Karpas-422 (cell line): ENCODE results near the gene KMT2A. TPM values are rescaled to one million over a fixed set of nuclear protein-coding genes. Genes with fewer than 3 reads are reported as not detected.

Experiments used
- DNase-seq: peaks from one replicate; pipeline ENCODE4 v3.0.0-alpha.2; 2015
- H2AFZ ChIP-seq: fragments of 200-600 bp; sonication (generic); 2 replicates; pipeline ENCODE4 v1.6.1; 2014; ENCODE audit warnings: antibody characterized with exemption, low read length, mixed read lengths
- H3K27ac ChIP-seq: fragments of 200-600 bp; sonication (generic); 2 replicates; pipeline ENCODE4 v1.5.1; 2014; ENCODE audit warnings: mild to moderate bottlenecking, low read length, moderate library complexity
- H3K27me3 ChIP-seq: fragments of 200-600 bp; sonication (generic); 2 replicates; pipeline ENCODE4 v1.6.1; 2014; ENCODE audit warnings: low read length, mixed read lengths
- H3K36me3 ChIP-seq: fragments of 200-600 bp; sonication (generic); 2 replicates; pipeline ENCODE4 v1.6.1; 2014; ENCODE audit warnings: low read length, mixed read lengths; ENCODE audit not compliant: insufficient read depth
- H3K4me1 ChIP-seq: fragments of 200-600 bp; sonication (generic); 2 replicates; pipeline ENCODE4 v1.6.1; 2014; ENCODE audit warnings: mild to moderate bottlenecking, low read length, mixed read lengths
- H3K4me2 ChIP-seq: fragments of 200-600 bp; sonication (generic); 2 replicates; pipeline ENCODE4 v1.6.1; 2014; ENCODE audit warnings: low read length, low read depth, mild to moderate bottlenecking; ENCODE audit not compliant: poor library complexity, severe bottlenecking
- H3K4me3 ChIP-seq: fragments of 200-600 bp; sonication (generic); 2 replicates; pipeline ENCODE4 v1.5.1; 2014; ENCODE audit warnings: mild to moderate bottlenecking, antibody characterized with exemption, low read length, mixed read lengths
- H3K79me2 ChIP-seq: fragments of 200-600 bp; sonication (generic); 2 replicates; pipeline ENCODE4 v1.6.1; 2014; ENCODE audit warnings: mild to moderate bottlenecking, low read length, mixed read lengths
- H3K9ac ChIP-seq: fragments of 200-600 bp; sonication (generic); 2 replicates; pipeline ENCODE4 v1.6.0; 2014; ENCODE audit warnings: low read length
- H3K9me2 ChIP-seq: fragments of 200-600 bp; sonication (generic), shearing (Covaris generic); replicated peaks from 2 replicates; pipeline ENCODE4 v1.6.0; 2014; ENCODE audit warnings: mild to moderate bottlenecking, low read length, moderate library complexity; ENCODE audit not compliant: insufficient read depth
- H3K9me3 ChIP-seq: fragments of 300-700, 200-600 bp; sonication (generic); 2 replicates; pipeline ENCODE4 v1.6.1; 2014; ENCODE audit warnings: low read length, mixed read lengths
- H4K20me1 ChIP-seq: fragments of 200-600 bp; sonication (generic); 2 replicates; pipeline ENCODE4 v1.6.1; 2014; ENCODE audit warnings: mild to moderate bottlenecking, antibody characterized with exemption, low read length, low read depth; ENCODE audit not compliant: insufficient read depth
- total RNA-seq: library from RNA; depleted of rRNA; stranded (reverse); fragments of >200 nt; shearing (Covaris generic); gene quantifications from 2 replicates; pipeline ENCODE4 v1.2.3, GENCODE V29; 2014; ENCODE audit warnings: low replicate concordance

KMT2A gene
- total RNA-seq, 1 experiment from 2014 or later, result 40.7 TPM

GRCh38 chr11:118437208-118438125 is 1.2 kb downstream of the KMT2A start:
- Histone ChIP-seq H3K4me1 (peaks cover 53% of the 10 kb centered on the region), H3K9me2 (no peaks in the 10 kb centered on the region), H3K9me3 (no peaks in the 10 kb centered on the region), H3K4me3 (peak overlapping the region; percentile 83), H3K27ac (peak overlapping the region; percentile 69), H3K9ac (peak overlapping the region; percentile 90), H4K20me1 (peaks cover 11% of the 10 kb centered on the region; the same call in 1 of the 2 replicates), H3K27me3 (no peaks in the 10 kb centered on the region), H3K79me2 (peaks cover 59% of the 10 kb centered on the region), H3K4me2 (peak overlapping the region; percentile 92), H2AFZ (no peak overlapping the region), H3K36me3 (peaks cover 9% of the 10 kb centered on the region; the same call in 1 of the 2 replicates)
- DNase-seq, result peak; percentile 56

GRCh38 chr11:118438314-118438931 is 2.1 kb downstream of the KMT2A start:
- Histone ChIP-seq H3K9ac (peak overlapping the region; percentile 90), H3K27me3 (no peaks in the 10 kb centered on the region), H3K36me3 (peaks cover 12% of the 10 kb centered on the region; the same call in 1 of the 2 replicates), H3K27ac (peak overlapping the region; percentile 50), H3K4me2 (peak overlapping the region; percentile 92), H3K9me2 (no peaks in the 10 kb centered on the region), H3K79me2 (peaks cover 69% of the 10 kb centered on the region), H3K9me3 (no peaks in the 10 kb centered on the region), H3K4me3 (peak overlapping the region; percentile 83), H4K20me1 (peaks cover 11% of the 10 kb centered on the region; the same call in 1 of the 2 replicates), H3K4me1 (peaks cover 53% of the 10 kb centered on the region), H2AFZ (no peak overlapping the region)
- DNase-seq, result peak; percentile 44

- DNase-seq, result no peak
- Histone ChIP-seq H3K27ac (no peak overlapping the region), H3K4me3 (0 out of 2 replicates have a peak overlapping the region, but pooled peaks have one; percentile 83), H3K9me2 (no peaks in the 10 kb centered on the region), H2AFZ (no peak overlapping the region), H3K4me1 (peaks cover 45% of the 10 kb centered on the region), H4K20me1 (peaks cover 11% of the 10 kb centered on the region; the same call in 1 of the 2 replicates), H3K4me2 (peak overlapping the region; percentile 92), H3K27me3 (no peaks in the 10 kb centered on the region), H3K79me2 (peaks cover 81% of the 10 kb centered on the region), H3K9ac (no peak overlapping the region), H3K36me3 (peaks cover 17% of the 10 kb centered on the region; the same call in 1 of the 2 replicates), H3K9me3 (no peaks in the 10 kb centered on the region)
Observed at GRCh38 chr11:118439646-118440045, 3.4 kb downstream of the KMT2A start.

GRCh38 chr11:118441770-118442275 is 5.5 kb downstream of the KMT2A start:
- peaks cover 41% of the 10 kb centered on the region for H3K4me1 ChIP-seq
- H3K9ac ChIP-seq, result no peak overlapping the region
- H3K36me3 ChIP-seq, result peaks cover 22% of the 10 kb centered on the region; the same call in 1 of the 2 replicates

DNA sequence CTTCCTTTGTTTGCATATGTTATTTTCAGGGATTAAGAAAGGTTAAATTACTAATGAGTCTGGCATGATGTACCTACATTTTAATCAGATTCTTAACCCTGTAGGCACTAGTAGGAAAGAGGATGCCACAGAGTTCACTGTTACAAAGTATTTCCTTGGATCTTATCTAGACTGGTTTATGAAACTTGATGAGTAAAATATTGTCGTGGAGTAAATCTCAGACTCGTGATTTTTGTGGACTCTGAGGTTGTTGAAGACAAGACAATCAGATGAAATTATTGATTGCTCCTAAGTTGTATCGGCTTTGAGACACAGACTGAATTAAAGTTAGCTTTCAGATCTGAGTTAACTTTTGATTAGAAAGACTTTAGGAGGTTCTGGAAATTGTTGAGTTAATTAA is 6.0 kb downstream of the KMT2A start:
- Histone ChIP-seq H3K4me3 (no peak overlapping the region), H3K9ac (no peak overlapping the region), H2AFZ (no peak overlapping the region), H3K27me3 (no peaks in the 10 kb centered on the region), H4K20me1 (peaks cover 11% of the 10 kb centered on the region; the same call in 1 of the 2 replicates), H3K79me2 (peaks cover 99% of the 10 kb centered on the region), H3K36me3 (peaks cover 22% of the 10 kb centered on the region; the same call in 1 of the 2 replicates), H3K9me3 (no peaks in the 10 kb centered on the region), H3K4me2 (no peak overlapping the region), H3K9me2 (no peaks in the 10 kb centered on the region), H3K27ac (no peak overlapping the region), H3K4me1 (peaks cover 41% of the 10 kb centered on the region)
- DNase-seq, result no peak

More at GRCh38 chr11:118441770-118442275, 5.5 kb downstream of the KMT2A start:
- Histone ChIP-seq H3K4me3 (no peak overlapping the region), H3K27ac (no peak overlapping the region), H2AFZ (no peak overlapping the region), H3K9me2 (no peaks in the 10 kb centered on the region), H3K9me3 (no peaks in the 10 kb centered on the region), H4K20me1 (peaks cover 11% of the 10 kb centered on the region; the same call in 1 of the 2 replicates), H3K27me3 (no peaks in the 10 kb centered on the region), H3K79me2 (peaks cover 99% of the 10 kb centered on the region), H3K4me2 (no peak overlapping the region)
- no peak for DNase-seq

DNA sequence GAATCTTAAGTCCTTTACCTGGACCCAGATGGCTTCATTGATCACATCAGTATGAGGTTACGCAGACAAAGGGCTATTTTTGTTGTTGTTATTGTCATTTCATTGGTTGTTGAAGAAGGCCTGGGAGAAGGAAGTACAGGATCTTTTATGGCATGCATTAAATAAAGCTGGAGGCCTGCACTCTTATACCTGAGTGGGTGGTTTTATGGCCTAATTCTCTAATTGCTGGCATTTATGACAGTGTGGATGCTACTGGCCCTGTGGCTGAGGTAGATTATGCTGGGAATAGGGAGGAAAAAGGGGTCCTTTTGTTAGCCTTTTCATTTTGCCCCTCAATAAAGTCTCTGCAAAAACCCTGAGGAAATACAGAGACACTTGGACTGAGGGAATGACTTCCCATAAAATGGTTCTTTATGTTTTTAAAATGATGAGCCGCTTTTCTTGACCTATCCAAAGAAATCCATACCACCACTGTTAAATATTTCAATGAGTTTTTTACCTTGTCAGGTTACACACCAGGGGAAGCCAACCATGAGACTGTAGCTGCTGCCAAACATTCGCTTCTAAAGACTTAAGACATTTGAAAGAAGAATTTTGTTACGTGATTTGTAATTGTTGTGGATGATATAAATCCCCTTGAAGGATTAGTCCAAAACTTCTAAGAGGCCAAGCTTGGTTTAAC is 6.8 kb downstream of the KMT2A start:
- H3K4me3 ChIP-seq, result no peak overlapping the region
- peaks cover 99% of the 10 kb centered on the region for H3K79me2 ChIP-seq
- peaks cover 22% of the 10 kb centered on the region; the same call in 1 of the 2 replicates for H3K36me3 ChIP-seq
- H3K9me2 ChIP-seq, result no peaks in the 10 kb centered on the region
- no peak overlapping the region for H3K27ac ChIP-seq
- no peaks in the 10 kb centered on the region for H3K9me3 ChIP-seq
- H3K9ac ChIP-seq, result no peak overlapping the region
- H2AFZ ChIP-seq, result no peak overlapping the region
- no peaks in the 10 kb centered on the region for H3K27me3 ChIP-seq
- peaks cover 6% of the 10 kb centered on the region; the same call in 1 of the 2 replicates for H4K20me1 ChIP-seq
- no peak for DNase-seq
- H3K4me2 ChIP-seq, result no peak overlapping the region
- peaks cover 38% of the 10 kb centered on the region for H3K4me1 ChIP-seq

DNA sequence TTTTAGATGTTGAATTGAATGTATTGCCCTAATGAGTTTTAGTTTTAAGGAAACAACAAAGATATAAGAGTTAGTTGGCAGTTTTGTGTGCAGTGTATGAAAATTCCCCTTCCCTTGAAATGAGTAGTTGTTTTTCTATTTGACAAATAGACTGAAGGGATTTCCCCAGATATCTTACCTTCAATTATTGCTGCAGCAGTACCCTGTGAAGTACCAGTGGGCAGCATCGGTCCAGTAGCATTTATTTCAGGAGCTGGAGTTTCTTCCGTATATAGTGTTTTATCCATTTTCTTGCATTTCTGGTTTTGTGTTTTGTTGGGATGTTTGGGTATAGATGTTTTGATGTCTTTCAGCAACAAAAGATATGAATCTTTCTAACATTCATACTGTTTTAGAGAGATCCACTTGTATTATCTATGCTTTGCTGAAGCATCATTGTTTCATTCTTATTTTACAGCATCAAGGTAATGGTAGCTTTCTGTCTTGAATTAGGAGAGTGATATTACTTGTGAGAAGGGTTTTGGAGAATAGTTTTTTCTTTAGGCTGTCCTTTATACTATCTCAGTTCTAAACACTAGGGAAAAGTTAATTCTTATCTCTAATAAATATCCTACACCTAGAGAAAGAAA is 7.4 kb downstream of the KMT2A start:
- H3K36me3 ChIP-seq, result peaks cover 22% of the 10 kb centered on the region; the same call in 1 of the 2 replicates
- no peak overlapping the region for H2AFZ ChIP-seq
- no peak overlapping the region for H3K27ac ChIP-seq
- H3K9ac ChIP-seq, result no peak overlapping the region
- H3K27me3 ChIP-seq, result no peaks in the 10 kb centered on the region
- peaks cover 99% of the 10 kb centered on the region for H3K79me2 ChIP-seq
- no peak overlapping the region for H3K4me3 ChIP-seq
- no peak for DNase-seq
- H3K4me1 ChIP-seq, result peaks cover 32% of the 10 kb centered on the region
- no peaks in the 10 kb centered on the region for H3K9me3 ChIP-seq
- no peaks in the 10 kb centered on the region for H3K9me2 ChIP-seq
- H4K20me1 ChIP-seq, result no peaks in the 10 kb centered on the region
- no peak overlapping the region for H3K4me2 ChIP-seq
